GM19463 (cell line): ENCODE results near the gene ANKMY1.
A peak's percentile ranks its signal among the peaks of the same experiment; 100 is the strongest.

Source experiments
- ATAC-seq: cut with Tn5 transposase; IDR thresholded peaks from one replicate; pipeline ENCODE4 v1.9.1; 2021; ENCODE audit warnings: mild to moderate bottlenecking, moderate library complexity; ENCODE audit not compliant: unreplicated experiment

The ANKMY1 gene

DNA sequence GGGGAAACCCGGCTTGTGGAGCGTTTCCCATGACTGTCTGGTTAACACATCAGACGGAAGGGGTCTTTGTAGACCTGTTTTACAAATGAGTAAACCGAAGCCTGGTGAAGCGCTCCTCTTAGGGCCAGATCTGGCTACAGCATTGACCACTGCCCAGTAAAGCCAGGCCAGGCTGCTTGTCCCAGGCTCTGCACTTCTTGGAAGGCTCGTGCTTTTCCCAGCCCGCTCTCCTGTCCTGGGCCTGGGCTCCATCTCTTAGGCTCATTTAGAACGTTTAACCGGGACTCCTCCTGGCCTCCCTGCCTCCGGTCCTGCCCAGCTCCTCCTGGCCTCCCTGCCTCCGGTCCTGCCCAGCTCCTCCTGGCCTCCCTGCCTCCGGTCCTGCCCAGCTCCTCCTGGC is 117.5 kb downstream of the ANKMY1 start:
- ATAC-seq: no peak

DNA sequence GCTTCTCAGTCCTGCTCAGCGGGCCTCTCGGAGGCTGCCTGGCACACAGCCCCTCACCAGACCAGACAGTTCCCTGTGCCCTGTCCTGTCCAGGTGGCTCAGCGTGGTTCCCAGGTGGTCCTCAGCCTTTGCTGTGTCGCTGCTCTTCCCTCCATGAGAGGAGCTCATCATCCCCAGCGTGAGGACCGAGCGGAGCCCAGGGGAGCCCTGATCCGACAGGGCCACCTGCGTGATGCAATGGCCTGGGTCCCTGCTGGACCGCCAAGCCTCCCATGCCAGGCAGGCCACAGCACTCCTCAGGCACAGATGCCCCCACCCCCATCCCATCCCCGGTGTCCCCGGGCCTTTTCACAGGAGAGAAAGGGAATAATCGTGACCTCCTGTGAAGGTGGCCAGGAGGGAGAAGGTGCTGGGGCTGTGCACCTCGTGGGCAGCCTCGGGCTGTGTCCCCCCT is 118.1 kb downstream of the ANKMY1 start:
- no peak for ATAC-seq

DNA sequence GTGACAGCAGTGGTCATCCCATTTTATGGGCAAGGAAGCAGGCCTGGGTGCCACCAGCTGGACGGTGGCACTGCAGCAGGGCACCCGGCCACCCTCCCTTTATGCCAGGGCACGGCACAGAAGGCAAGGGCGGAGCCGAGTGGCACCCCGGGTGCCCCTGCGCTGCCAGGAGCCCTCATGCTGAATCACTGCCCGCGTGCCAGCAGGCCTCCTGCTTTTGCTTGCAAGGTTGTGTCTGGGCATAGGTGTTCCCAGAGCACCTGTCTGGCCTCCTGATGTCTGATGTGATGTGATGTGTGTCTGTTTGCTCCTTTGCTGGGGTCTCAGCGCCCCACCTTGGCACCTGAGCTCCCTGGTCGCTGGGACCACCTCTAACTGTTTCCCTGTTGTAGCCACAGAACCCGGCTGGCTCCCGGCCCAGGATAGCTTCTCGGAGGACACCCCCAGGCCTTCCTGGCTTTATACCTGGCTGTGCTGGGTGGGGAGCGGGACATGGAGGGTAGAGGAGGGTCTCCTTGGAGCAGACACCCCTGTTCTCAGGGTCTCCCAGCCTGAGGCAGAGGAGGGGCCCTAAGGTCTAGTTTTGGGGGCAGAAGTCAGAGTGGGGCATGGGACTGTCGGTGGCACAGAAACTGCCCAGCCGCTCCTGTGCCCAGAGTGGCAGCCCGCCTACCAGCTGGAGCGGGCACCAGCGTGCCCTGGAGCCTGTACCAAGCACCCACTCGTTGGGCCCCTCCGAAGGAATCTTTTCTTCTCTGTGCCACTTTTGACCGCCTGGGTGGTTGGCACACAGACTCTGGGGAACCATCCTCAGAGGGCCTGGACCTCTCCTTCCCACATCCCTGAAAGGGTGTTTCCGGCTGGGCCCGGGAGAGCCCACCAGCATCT is 118.7 kb downstream of the ANKMY1 start:
- ATAC-seq: no peak

DNA sequence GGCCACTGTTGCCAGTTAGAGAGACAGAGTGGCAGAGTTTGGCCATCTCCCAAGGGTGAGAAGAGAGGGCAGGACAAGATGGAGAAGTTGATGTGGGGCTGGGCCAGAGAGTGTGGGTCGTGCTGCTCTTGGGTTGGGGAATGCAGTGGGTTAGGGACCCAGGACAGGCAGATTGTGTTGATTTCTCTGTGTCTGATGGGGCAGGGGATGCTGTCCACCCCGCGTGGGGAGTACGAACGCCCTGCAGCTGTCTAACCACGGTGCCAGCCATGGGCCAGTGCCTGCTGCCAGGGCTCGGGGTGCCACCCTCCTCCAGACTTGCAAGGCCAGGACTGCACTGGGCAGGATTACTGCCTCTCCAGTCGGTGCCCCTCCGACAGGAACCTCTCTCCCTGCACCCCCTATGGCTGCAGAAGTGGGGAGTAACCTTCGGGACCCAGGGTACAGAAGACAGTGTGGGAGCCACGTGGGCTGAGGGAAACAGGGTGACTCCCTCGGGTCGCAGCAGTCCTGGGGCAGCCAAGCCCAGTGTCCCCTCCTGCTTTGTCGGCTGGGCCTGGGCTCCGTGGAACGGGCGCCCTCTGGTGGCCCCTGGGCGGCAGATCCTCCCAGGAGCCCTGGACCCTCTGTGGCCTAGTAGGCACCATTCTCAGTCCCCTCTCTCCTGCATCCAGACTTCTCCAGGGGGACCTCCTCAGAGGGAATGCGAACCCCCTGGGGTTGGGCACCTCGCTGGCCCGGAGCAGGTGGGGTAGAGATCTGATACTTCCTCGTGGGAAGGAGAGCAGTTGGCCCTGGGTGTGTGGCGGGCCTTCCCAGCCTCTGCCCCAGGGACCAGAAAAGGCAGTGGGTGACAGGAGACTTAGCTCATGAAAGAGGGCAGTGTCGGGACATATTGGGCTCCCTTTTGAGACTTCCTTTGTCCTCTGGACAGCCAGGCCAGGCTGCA is 119.7 kb downstream of the ANKMY1 start:
- ATAC-seq: no peak

DNA sequence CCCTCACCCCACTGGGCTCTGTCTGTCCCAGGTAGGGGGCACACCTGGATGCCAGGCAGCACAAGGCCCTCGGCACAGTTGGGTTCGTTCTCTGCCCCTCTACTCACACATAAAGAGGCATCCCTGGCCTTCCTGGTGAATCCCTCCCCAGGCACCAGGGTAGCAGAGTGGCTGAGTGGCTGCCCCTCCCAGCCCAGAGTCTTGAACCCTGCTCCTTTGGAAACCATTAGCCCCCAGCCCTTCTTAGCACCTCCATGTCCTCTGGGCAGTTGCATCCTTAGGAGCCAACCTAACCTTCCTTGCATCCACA is 120.3 kb downstream of the ANKMY1 start:
- ATAC-seq: no peak

DNA sequence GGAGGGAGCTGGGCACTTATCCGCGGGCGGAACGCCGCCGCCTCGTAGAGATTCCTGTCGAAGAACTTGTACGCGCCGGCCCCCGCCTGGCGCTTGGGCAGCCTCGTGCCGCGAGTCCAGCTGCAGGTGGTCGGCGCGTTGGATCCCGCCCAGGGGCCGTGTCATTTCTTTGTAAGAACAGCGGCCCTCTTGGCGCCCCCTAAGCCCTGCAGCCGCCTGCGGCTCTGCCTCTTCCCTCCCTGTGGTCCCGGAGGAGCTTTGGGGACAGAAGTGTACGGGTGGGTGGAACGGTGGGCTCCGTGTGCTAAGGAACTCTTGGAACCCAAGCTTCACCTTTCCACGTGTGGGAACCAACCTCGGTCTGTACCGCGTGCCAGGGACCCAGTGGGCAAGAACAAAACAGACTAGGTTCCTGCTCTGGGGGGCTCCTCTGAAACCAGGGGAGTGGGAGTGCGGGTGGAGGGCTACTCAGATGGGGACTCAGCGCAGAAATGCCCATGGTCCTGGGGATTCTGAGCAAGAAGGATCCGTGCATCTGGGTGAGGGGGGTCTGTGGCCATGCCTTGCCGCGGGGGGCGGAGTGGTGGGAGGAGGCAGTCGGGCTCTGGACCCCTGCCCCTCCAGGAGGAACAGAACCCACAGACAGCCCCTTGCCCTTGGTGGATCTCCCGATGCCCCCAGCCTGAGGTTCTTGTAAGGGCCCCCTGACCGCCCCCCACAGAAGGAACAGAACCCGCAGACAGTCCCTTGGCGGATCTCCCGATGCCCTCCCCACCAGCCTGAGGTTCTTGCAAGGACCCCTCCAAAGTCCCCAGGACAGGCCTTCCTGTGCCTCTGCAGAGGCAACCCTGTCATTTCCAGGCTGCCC is 120.9 kb downstream of the ANKMY1 start:
- ATAC-seq: no peak

DNA sequence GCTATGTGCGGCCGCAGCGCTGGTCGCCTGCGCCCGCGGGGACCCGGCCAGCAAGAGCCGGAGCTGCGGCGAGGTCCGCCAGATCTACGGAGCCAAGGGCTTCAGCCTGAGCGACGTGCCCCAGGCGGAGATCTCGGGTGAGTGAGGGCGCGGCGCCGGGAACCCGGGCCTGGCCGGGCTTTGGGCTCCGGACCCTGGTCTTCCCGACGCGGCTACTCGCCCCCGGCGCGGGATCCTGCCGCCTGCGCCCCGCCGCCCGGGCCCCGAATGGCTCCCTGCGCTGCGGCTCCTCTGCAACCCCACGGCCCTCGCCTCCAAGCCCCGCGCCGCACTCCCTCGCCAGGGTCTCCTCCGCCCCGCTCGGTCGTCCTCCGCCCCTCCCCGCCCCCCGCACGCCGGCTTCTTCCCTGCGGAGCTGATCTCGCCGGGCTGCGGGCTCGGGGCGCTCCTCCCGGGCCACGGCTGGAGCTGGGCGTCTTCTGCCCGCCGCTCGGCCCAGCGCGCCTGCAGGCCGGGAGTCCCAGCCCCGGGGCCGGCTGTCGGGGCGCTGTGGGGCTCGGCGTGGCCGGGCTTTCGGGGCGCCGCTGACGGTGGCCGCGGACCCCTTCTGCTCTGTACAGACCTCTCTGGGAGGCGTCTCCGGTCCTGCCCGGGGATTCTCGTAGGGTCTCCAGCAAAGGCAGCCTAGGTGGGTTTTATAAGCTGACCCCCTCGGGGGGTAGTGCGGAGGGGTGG is 121.7 kb downstream of the ANKMY1 start:
- ATAC-seq: no peak

DNA sequence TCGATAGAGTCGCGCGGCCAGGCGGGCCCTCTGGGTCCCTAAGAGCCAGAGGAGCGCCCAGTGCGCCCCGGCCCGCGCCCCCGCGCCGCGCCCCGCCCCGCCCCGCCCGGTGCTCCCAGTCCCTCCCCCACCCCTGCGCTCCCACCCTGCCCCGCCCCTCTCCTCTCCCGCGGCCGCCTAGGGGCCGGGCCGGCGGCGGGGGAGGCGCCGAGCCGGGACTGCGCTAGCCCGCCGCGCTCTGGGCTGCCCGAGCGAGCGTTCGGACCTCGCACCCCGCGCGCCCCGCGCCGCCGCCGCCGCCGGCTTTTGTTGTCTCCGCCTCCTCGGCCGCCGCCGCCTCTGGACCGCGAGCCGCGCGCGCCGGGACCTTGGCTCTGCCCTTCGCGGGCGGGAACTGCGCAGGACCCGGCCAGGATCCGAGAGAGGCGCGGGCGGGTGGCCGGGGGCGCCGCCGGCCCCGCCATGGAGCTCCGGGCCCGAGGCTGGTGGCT is 122.3 kb downstream of the ANKMY1 start, which contains the start of gene GPC1:
GPC1 (plus strand) TSS at position 207 of the 491 bp plus-strand sequence; CDS start at position 463, 256 bp downstream.
- ATAC-seq: peak; percentile 56

DNA sequence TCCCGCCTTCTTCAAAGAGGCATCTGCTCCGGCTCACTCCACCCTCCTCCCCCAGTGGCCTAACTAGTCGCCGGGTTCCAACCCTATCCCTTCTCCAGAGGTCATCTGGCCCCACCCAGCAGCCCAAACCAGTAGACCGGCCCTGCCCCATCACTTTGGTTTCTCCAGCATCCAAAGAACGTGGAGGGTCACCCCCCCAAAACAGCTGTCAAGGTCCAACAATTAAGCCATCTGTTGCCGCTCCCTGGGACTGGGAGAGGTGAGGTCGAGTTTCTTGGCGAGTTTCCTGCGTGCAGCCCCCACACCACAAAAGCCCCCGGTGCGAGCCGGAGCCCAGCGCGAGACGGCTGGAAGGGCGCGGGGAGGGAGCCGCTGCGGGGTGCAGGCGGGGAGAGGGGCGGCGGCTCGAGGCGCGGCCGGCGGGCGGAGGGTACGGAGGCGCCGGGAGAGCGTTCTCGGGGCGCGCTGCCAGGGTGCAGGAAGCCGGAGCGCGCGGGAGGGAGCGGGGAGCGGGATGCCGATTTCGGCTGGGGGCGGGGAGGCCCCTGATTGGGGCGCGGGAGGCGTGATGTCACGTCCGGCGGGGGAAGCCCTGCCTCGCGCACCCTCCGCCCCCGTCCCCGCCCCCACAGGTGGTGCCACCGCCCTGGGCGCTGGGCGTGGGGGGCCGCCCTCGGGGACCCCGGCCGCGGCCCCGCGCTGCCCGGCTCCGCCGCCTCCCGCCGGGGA is 122.9 kb downstream of the ANKMY1 start:
- ATAC-seq: peak; percentile 62

DNA sequence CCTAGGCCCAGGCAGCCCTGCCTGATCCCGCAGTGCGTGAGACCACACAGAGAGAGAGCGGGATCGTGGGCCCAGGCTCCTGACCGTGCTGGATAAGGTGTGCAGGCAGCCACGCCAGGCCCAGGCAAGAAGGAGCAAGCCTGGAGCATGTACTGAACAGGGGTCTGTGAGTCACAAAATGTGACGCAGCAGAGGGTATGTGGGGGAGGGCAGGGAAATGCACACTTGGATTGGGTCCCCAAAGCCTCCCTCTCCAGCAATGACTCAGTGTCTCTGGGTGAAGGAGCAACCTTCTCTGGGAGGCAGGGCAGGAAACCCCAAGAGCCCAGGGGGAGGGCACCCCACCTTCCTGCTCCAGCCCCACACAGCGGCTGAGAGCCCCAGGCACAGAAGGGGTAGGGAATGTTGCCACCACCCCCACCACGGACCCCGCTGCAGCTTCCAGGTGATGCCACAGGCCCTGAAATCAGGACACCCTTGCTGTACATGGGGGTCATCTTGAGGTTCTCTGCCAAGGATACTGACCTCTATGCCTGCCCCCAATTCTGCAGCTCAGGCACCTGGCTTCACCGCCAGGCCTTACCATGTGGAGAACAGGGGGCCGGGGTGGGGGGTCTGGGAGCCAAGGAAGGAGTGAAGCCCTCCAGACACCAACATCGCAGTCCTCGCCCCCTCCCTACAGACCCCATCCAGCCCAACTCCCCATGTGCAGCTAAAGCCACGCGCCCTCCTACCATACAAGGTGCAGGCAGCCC is 123.6 kb downstream of the ANKMY1 start:
- ATAC-seq: no peak

DNA sequence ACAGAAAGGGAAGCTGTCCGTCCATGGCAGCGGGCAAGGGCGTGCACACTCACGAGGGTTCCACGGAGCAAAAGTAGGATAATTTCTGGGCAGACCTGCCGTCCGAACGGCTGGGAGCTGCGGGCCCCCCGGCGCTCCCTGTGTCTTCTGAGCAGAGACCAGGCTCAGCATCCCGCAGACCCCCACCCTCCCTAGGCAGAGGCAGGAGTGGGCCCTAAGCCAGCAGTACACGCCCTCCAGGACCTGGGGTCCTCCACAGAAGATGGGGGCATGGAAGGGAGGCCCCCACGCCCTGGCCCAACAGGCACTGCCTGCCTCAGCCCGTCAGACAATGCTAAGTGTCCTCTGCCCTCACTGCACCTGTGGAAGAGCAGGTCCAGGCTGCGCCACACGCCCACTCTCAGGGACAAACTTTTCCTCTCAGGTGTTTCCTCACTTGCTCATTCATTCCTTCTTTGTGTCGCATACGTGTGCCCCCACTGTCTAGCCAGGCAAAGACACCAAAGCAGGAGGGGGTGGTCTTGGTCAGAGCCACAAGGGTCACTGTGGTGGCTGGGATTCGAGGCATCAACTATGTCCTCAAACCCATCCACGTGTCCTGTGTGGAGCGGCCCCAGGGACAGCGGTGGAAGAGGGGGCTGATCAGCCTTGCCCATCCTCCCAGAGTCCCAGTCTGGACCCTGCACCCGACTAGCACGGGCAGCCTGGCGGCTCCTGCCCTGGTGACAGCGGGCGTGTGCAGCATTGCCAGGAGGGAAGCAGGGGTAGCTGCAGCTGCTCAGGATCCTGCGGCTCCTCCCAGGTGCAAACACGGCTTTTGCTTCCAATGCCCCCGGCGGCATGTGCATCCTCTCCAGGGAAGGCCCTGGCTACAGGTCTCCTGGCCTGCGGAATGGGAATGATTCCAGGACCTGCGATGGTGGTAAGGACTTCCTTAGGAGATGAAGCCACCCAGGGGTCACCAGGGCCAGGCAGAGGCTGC is 124.7 kb downstream of the ANKMY1 start:
- ATAC-seq: no peak

DNA sequence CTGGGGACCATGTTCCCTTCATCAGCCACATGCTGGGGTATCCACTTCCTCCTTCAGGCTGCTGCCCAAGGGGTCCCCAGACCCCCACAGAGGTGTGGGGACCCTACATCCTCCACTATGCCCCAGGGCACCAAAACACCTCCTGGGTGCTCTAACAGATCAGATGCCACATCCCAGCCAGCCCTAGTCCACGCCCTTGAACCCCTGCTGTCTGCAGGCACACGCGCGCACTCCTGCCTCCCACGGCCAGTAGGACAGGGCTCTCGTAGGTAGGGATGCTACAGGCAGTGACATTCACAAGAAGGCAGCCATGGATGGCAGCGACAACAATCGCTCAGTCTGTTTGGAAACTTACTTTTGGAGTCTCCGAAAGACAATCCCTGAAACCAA is 125.4 kb downstream of the ANKMY1 start:
- no peak for ATAC-seq

DNA sequence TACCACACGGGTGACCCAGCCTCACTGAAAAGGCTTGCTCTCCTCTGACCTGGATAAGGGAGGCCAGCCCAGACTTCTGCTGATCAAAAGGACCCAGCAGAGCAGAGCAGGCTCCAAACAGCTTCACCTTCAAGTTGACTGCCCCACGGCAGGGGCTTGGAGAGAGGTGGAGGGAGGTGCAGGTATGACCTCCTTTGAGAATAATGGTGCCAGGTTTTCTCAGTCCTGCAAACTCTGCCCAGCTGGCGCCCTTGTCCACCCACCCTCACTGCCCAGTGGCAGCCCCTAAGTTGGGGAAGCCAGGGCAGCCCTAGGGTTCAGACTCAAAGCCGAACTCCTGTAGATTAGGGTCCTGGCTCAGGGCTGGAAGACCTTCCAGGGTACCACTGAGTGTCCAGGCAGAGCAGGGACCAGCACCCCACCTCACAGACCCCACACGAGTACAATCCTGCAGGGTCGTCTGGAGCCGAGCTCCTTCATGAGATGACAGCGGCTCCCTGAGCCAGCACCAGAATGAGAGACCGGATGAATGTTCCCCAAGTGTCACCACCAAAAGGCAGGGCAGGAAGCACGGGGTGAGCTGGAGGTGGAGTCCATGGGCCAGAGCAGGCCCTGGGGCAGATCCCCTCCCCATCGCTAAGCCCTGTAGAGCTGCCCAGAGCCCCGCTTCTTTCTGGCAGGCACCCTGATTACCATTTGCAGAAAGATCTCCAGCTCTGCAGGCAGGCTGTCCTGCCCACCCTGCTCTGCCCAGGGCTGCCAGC is 125.9 kb downstream of the ANKMY1 start:
- ATAC-seq: no peak

DNA sequence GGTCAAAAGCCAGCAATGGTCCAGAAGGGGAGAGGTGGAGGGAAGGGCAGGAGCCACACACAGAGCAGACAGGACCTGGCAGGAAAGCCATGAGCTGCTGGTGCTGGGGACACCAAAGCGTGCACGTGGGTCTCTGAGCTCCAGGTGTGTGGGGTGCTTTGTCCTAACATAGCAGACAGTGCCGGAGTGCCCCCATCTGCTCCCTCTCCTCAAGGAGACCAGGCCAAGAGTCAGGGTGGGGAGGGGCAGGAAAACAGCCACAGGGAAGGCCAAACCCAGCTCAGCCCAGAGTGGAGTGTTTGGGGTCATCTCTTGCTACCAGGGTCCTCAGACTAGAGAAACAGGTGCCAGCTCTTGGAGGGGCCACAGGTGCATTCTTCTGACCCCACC is 126.5 kb downstream of the ANKMY1 start:
- ATAC-seq: no peak

DNA sequence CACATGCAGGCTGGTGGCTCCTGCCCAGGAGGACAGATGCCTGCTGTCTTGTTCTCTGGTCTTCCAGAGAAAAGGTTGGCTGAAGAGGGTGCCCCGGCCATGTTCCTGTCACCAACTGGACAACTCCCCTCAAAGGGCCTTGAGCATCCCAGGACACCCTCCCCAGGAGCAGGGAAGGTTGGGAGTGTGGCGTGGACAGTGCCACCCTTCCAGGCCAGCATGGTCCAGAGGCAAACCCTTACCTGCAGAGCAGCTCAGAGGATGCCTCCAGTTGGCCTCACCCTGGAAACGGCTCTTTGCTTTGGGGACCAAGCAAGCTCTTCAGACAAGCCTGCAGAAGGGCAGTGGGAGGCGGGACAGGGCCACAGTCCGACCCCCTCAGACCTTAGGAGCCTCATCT is 127.2 kb downstream of the ANKMY1 start:
- no peak for ATAC-seq

DNA sequence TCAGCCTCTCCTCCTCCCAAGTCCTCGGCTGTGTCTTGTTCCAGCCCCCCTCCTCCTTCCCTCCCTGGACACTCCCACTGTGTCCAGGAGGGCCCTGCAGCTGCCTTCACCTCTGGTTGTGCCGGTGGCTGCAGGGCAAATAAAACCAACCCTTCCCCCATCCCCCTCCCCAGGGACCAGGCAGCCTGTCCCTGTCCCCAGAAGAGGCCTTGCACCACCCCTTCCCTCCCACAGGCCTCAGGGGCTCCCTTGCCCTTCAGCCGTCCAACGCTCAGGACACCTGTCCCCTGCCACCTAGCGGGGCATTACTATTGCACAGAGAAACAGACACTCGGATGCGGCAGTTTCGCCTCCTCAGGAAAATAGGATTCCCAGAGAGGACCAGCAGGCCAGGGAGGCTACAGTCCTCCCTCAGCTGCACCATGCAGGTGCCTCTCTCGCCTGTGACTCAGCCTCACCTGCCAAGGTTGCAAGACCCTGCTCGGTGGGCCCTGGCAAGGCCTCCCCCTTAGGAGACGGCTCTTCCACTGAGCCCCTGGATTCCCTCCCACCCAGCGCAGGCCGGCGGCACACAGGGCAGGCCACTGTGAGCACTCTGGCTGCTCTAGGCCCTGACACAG is 127.8 kb downstream of the ANKMY1 start:
- ATAC-seq: no peak
